ENCODE data around the gene RPL31. TPM values are rescaled to one million over a fixed set of nuclear protein-coding genes. Genes with fewer than 3 reads are reported as not detected.
"Not testable (repeated sequence)": the region's sequence is repeated elsewhere in the genome, so short reads cannot be mapped to it uniquely, and the experiment has no call there.

The RPL31 gene
- total RNA-seq, 1 experiment from 2014 or later: 1,199 TPM

DNA sequence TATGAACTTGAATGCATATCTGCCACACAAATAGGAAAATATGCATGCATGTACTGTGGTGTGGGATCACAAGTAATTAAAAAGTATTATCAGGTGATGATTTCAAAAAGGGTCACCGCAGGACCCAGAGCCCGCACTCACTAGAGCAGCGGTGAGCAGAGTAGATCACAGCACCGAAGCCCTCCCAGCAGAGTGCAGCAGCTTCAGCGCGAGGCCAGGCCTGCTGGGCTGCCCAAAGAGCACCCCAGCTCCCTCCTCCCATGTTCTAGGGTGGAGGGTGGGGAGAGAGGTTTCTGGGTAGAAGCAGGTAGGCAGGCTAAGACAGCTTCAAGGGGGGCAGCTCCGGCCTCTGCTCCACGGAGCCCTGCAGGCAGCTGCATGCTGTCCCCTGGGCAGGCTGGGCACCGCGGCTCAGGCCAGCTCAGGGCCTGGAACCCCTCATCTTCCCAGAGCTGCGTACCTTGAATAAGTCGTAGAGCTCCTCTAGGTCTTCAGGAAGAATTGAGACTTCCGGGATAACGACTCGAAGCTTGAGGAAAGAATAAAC, 24.9 kb downstream of the RPL31 start:
- no peak for DNase-seq (ENCODE audit: low read depth)

DNA sequence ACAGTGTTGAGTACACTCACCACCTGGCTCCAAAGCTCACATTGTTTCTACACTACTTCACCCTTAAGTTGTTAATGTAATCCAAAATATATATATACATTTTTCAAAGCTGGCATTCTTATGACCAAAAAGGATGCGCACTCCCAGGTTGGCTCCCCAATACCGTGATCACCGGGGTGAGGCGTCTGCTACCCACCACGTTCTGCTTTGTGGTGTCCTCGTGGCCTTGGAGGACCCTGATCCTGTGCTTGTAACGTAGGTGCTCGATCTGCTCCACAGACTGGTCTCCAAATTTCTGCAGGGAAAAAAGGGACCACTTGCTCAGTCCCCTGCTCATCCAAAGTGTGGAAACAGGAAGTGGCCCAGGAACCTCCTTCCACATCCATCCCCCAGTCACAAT, 25.8 kb downstream of the RPL31 start:
- DNase-seq (ENCODE audit: low read depth): no peak

DNA sequence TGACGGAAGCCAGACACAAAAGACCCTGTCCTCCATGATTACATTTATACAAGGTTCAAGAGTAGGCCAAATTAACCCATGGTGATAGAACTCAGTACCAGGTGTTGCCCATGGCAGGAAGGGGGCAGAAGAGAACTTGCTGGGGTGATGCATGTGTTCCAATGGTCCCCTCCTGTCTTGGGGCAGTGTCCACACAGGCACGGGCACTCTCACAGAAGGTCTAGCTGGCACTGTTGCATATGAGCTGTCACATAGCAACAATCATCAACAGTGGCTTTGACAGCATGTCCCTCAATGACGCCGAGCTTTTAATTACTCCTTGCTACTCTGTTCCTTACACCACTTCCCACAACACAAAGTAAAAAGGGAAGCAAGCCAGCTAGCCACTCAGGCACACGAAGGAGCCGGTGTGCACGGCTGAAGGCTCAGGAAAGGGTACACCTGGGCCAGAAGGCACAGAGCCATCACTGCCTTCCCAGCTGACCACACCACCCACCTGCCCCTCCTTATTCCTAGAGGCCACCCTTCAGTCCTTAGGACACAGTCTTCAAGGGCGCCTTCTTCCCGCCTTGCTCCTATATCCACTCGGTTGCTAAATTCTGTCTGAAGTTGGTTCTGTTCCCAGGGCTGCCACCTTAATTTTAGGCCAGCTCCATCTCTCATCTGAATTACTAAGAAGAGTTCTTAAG, 28.9 kb downstream of the RPL31 start:
- no peak for DNase-seq (ENCODE audit: low read depth)

DNA sequence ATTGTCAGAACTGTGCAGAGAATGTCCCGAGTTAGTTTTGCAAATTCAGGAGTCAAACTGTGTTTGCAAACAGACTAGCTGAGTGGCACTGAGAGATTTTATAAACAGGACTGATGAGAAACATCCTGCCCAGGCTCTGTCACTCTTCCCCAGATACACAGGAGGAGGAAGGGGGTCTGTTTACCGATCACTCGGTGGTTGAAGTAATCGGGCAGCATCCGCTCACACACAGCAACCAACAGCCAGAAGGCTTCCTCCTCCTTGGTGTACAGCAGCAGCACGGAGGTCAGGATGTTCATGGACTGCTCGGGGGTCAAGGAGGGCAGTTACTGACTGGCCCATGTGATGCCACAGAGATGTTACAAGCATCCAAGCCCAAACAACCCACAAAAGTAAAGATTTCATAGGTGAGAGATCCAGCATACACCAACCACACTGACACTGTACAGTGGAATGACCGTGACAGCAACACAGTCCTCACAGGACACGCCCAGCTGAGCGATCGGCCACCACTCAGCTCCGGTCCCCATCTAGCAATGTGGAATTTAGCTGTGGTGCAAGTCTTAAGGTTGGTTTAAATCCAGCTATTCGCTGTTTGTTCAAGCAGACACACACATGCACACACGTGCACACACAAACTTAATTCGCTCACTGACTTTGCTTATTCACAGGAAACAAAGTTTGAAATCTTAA, 30.1 kb downstream of the RPL31 start:
- DNase-seq (ENCODE audit: low read depth): no peak

DNA sequence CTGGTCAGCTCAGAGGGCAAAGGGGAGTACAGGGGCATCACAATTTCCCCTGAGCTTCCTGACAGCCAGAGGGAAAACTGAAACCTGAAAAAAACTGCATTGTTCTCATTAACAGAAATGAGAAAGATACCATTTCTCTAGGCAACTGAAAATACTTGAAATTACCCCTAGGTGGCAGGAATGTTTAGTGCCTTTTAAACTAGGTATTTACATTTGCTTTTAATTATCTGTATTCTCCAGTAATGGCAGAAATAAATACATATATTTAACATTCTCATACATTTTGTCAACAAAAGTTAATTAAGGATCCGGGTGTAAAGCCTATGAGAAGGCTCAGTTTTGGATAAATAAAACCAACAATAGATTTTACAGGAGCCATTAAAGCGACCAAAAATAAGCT, 34.5 kb downstream of the RPL31 start:
- no peak for DNase-seq (ENCODE audit: low read depth)

DNA sequence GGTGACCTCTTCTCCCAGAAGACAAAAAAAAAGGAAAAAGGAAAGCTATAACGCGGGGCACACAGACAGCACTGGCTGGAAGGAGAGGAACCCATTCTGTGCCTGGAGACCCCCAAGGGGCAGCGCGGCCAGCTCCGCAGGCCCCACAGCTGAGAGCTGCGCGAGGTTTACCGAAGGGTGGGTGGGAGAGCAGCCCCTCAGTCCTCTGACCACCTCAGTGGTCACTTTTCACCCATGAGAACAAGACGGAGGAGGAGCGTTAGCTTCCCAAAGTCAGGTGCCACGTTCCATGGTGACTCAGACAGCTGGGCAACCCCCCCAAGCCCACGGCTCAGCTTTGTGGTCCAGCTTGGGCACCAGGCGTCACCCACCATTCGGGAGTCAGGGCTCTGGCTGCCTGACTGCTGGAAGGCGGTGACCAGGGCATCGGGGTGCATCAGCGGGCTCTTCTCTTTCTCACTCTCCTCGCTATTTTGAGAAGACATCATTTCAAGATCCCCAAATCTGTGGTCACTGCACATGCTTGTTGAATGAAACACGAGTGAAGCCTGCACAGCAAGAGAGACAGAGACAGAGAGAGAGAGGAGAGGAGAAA, 35.2 kb downstream of the RPL31 start:
- DNase-seq (ENCODE audit: low read depth): no peak

DNA sequence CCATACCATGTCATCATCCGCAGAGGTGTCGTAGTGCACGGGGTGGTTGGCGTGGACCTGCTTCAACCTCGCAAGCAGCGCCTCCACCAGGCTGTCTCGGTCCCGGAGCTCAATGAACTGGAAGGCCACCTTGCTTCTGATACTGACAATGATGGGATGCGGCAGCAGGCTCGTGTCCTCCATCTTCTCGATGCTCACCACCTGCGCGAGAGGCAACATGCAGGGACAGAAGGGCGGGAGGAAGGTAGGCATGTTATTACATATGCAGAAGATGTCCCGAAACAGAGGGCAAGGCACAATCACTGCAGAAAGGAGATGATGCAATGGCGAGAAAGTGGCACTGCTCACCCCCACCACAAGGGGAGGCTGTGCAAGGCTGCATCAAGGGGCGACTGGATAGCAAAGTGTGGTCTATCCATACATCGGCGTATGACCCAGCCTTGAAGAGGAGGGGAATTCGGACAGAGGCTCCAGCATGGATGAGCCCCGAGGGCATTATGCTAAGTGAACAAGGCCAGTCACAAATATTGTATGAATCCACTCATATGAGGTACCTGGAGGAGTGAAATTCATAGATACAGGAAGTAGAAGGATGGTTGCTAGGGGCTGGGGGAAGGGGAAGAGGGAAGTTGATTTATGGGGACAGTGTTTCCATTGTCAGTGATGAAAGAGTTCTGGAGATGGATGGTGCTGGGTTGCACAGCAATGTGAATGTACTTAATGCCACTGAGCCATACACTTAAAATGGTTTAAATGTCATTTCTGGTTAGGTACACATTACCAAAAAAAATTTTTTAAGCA, 36.6 kb downstream of the RPL31 start:
- peak; percentile 19 for DNase-seq (ENCODE audit: low read depth)

DNA sequence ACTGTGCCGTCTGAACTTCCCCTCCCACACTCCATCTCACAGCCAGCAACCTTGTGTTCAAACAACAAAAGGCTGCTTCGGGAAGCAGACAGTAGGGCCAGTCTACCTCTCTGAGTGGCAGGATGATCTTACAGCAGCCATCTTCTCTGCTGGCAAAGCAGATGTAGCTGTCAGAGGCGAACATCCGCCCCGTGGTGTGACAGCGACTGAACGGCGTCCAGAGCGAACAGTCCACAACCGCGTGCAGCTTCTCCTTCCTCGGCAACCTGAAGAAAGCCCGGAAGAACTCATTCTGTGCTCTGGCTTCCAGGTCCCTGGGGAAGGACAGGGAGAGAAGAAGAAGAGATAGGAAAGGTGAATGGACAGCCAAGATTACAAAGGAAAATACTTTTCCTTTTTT, 38.0 kb downstream of the RPL31 start:
- DNase-seq (ENCODE audit: low read depth): no peak

DNA sequence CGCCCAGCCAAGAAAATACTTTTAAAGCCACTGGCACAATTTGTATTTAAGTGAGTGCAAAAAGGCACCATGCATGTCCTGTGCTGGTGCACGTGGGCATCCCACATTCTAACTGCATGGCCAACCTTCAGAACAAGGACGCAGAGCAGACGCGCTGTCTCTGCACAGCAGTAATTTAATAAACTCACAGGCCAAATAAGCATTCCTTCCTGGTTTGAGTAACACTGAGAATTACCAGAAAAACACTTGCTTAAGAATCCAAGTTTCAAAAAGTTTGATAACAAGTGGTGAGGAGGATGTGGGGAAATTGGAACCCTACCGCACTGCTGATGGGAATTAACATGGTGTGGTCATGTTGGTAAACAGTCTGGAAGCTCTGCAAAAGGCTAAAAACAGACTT, 38.7 kb downstream of the RPL31 start:
- DNase-seq (ENCODE audit: low read depth): no peak

DNA sequence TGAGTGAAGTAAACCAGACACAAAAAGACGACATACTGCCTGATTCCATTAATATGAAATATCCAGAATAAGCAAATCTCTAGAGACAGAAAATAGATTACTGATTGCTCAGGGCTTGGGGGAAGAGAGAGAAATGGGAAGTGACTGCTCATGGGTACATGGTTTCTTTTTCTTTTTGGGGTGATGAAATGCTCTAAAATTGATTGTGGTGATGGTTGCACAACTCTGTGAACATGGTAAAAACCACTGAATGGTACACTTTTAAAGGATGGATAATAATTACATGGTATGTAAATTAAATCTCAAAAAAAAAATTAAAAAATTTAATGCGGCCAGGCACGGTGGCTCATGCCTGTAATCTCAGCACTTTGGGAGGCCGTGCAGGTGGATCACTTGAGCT, 39.3 kb downstream of the RPL31 start:
- DNase-seq (ENCODE audit: low read depth): no peak

DNA sequence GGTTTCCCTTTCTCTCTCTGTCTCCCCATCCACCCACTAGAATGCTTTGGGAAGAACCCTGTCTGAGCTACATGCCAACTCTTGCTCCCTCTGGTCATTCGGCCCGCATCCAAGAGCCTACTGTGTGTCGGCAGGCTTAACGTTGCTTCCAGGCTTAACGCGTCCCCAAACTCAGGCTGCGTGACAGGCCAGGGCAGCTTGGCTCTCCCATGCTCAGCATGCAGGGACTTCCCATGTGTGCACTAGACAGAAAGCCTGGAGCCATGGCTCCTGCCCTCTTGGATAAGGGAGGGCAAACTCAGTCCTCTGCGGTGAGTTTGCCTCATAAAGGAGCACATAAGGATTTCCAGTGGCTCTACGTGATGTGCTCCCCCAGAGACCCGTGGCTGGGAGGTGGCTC, 43.2 kb downstream of the RPL31 start:
- DNase-seq (ENCODE audit: low read depth): no peak

DNA sequence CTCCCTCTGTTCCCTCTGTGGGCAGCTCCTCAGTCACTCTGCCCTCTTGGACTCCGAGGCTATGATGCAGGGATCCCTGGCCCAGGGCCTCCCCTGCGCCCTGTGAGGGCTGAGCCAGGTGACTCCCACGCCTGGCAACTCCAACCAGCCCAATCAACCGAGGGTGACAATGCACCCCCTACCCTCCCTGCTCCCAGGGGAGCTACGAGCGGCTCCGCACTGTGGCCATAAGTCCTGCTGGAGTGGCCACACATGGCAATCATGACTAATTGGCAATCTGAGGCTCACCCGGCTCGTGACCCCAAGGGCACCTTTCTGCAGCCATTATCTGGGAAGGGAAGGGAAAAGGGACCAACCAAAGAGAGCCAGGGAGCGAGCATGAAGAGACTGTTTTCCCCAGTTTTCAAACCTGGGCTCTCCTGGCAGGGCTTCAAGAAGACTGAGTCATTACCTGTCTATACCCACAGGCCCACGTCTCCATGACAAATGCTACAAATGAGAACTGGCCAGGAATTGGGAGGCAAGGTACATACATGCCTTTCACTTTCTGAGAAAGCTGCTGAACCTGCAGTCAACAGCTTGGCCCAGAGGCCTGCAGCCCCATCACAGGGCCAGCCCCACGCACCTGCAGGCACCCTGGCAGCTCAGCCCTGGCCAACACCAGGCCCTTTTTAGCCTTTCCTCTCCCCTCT, 45.1 kb downstream of the RPL31 start:
- DNase-seq (ENCODE audit: low read depth): peak; percentile 81

DNA sequence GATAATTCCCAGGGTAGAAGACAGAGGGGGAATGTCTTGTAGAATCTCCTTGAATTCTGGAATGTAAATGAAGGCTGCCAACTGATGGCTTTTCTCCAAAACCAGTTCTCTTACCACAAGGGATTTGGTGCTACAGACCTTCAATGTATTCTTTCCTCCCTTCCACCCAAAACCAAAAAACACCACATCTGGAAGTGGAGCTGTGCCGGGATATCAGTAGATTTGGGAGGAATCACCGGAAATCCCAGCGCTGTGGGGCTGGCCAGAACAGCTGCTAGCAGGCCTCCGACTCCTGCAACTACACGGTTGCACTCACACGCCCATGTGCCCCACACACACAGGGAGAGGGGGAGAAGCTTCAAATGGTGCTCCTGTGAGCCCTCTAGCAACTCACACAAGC, 45.7 kb downstream of the RPL31 start:
- no peak for DNase-seq (ENCODE audit: low read depth)

DNA sequence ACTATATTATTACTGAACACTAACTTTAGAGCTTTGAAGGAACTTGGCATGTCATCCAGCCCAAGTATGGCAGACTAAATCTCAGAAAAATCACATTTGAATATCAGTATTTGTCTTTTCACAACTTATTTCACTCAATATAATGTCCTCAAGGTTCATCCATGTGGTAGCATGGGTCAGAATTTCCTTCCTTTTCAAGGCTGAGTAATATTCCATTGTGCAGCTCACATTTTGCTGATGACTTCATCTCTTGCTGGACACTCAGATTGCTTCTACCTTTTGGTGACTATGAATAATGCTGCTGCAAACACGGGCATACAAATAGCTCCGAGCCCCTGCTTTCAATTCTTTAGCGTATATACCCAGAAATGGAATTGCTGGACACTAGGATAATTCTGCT, 46.7 kb downstream of the RPL31 start:
- no peak for DNase-seq (ENCODE audit: low read depth)

DNA sequence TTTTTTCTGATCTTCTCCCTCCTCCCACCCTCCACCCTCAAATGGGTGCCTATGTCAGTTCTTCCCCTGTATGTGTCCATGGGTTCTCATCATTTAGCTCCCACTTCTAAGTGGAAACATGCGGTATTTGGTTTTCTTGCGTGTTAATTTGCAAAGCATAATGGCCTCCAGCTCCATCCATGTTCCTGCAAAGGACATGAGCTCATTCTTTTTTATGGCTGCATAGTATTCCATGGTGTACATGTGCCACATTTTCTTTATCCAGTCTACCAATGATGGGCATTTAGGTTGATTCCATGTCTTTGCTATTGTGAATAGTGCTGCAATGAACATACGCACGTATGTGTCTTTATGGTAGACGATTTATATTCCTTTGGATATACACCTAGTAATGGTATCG, 48.8 kb downstream of the RPL31 start:
- DNase-seq (ENCODE audit: low read depth): not testable (repeated sequence)

DNA sequence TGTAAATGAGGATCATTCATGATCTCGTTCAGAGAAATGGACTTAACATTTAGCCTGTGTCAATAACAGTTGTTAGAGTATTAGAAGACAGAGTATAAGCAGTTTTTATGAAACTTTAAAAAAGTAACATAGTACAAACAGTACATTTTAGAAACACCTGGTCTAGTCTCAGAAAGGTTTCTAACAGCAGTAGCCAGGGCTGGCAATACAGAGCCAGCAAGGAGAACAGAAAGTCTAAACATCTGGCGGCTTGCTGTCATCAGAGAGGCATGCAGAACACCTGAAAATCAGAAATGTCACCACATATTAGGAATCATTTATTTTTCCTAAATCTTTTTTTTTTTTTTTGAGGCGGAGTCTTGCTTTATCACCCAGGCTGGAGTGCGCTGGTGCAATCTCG, 50.1 kb downstream of the RPL31 start:
- DNase-seq (ENCODE audit: low read depth): no peak

DNA sequence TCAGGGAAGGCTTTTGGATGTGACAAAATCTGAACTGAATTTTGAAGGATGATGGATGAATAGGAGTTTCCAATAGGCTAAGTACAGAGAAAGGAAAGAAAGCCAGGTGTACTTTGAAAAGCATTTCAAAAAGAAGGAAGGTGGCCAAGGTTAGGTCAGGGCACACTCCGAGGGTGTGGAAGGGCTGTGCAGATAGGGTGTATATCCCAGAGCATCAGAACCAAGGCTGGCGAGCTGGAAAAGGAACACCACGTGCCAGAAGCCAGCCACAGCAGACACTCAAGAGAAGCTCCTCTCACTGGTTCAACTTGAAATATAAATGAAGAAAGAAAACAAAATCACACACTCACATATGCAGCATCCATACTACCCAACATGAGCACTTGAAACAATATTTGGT, 51.0 kb downstream of the RPL31 start:
- no peak for DNase-seq (ENCODE audit: low read depth)
